AG09319 (cell line): ENCODE results near the gene PNPLA1.

ENCODE experiments used
- DNase-seq: peaks from one replicate; pipeline ENCODE4 v3.0.0-alpha.2; 2010; ENCODE audit warnings: low read depth; ENCODE audit errors: extremely low read depth
- TF ChIP-seq, protein P1 (sequence below): IDR thresholded peaks from 2 replicates; pipeline ENCODE4 v1.5.1; 2011; ENCODE audit warnings: low read depth, mild to moderate bottlenecking, inconsistent platforms, low read length, moderate library complexity

PNPLA1 gene

DNA sequence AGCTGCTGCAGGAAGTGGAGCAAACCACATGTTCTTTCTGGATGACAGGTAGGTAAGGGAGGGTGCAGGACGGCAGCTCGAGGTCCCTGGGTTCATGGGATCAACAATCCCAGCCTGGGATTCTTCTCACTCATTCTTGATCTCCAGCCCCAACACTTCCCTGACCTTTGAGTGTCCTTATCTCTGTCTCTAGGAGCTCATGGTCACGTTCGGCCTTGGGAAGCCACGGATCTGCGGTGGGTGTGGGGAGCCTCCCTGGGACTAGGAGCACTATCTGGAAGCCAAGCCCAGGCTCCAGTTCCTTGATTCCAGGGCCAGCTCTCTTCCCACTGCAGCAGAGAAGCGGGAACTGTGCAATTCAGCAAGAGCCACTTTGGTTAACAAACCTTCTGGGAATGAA, 39.3 kb downstream of the PNPLA1 start:
- TF ChIP-seq, protein P1, sequence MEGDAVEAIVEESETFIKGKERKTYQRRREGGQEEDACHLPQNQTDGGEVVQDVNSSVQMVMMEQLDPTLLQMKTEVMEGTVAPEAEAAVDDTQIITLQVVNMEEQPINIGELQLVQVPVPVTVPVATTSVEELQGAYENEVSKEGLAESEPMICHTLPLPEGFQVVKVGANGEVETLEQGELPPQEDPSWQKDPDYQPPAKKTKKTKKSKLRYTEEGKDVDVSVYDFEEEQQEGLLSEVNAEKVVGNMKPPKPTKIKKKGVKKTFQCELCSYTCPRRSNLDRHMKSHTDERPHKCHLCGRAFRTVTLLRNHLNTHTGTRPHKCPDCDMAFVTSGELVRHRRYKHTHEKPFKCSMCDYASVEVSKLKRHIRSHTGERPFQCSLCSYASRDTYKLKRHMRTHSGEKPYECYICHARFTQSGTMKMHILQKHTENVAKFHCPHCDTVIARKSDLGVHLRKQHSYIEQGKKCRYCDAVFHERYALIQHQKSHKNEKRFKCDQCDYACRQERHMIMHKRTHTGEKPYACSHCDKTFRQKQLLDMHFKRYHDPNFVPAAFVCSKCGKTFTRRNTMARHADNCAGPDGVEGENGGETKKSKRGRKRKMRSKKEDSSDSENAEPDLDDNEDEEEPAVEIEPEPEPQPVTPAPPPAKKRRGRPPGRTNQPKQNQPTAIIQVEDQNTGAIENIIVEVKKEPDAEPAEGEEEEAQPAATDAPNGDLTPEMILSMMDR, result no peak
- DNase-seq, result no peak

GRCh38 chr6:36309900-36310299, 40.0 kb downstream of the PNPLA1 start:
- no peak for DNase-seq
- TF ChIP-seq, protein P1, result no peak

DNA sequence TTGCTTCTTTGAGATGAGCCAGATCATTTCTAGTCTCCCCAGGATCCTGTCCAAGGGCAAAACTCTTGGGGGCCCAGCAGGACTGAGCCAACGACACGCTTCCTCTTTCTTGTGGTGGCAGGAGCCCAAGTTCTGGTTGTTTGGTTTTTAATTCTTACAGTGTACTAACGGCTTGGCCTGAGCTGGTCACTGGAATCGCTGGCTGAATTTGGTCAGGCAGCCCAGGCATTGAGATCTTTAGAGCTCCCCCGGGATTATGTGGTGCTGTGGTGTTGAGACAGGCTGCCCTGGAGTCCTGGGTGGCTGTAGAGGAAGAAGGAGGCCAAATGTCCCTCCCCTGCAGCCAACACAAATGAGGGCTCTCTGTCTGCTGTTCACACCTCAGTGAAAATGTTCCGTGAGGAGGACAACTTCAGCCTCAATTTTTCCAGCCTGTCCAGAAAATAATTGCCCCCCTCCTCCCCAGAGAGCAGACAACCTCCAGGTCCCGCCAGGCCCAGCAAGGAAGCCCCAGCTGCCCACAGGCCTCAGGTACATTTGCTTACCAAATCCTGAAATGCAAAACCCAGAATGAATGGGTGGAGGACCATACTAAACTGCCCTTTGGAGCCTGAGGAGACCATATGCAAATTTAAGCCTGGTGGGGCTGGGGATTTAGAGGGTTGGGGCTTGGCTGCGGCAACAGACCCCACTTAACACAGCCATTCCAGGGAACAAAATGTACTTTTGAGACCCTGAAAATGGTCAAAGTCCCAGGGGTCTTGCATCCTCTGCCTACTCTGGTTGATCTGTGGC, 43.2 kb downstream of the PNPLA1 start:
- no peak for DNase-seq
- TF ChIP-seq, protein P1, result no peak

DNA sequence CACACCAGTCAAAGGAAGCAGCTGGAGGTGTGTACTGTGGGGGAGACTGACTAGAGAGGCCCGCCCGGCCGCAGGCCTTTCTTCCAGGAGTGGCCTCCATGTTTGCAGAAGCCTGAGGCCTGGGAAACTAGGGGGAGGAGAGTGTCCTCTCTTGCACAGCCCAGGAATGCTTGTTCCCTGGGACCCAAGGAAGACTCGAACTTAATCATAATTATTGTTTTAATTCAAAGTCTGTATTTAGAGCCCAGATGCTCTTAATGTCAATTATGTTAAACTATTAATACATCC, 43.7 kb downstream of the PNPLA1 start:
- no peak for DNase-seq
- TF ChIP-seq, protein P1, result no peak

DNA sequence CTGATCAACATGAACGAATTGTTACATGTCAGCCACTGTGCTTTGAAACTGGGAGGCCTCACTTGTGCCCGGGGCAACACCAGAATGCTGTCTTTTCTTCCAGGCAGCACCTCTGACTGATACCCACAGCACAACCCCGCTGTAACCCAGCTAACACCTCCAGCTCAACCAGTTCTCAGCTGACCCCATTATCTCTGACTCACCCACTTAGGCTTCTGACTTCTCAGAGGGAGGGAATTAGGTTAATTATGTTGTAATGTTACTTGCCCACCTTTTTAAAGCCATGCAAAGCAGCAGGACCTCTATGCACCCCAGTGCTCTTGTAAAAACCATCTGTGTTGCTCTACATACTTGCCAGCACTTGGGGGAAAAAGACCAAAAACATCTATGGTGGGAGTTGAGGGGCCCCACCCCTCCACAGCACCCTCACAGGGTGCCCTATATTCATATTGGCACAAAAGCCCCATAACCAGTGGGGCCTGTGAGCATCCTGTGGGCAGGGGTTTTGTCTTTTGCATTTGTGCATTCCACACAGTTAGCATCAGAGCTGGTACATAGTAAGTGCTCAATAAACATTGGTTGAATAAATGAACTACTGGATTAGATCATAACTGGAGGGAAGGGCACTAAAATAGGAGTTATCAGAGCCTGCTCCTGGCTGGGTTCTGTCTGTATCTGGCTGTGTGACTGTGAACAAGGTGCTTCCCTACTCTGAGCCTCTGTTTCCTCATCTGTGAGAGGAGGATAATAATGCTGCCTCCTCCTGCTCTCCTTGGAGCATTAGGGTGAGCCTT, 44.6 kb downstream of the PNPLA1 start:
- DNase-seq, result no peak
- TF ChIP-seq, protein P1, result no peak

DNA sequence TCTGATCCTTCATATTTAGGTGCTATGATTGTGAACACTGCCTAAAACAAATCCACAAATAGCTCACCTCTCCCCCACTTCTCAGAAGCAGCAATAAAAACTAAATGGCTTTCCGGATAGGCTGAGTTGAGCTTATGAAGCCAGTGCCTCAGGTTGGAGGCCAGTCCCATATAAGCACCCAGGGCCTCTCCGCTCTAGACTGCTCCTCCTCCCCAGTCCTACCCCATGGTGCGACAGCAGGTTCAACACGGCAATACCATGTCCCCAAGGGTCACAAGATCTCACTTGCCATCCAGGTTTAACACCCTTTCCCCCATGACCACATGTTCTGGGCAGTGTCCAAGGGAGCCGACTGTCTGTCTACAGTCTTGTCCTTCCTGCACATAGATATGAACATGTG, 46.1 kb downstream of the PNPLA1 start:
- TF ChIP-seq, protein P1, result no peak
- no peak for DNase-seq

DNA sequence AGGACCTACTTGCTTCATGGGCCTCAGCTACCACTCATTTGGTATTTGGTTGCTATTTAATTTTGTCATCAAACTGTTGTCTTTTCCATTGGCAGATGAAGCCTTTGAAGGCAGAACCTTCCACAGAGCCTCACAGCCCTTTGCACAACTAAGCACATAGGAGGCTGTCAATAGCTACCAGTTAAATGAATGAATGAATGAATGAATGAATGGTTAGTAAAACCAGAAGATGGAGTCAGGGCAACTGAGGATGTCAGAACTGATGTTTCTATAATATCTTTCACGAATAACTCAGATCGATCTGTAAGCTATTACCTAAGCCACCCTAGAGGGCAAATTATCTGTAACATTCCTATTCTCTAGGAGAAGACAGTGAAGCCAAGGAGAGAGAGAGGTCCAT, 47.8 kb downstream of the PNPLA1 start:
- TF ChIP-seq, protein P1, result no peak
- DNase-seq, result no peak
